ENCODE measurements around the gene SEMA4F.

The SEMA4F gene

GRCh38 chr2:74670263-74670662, 16.2 kb downstream of the SEMA4F start:
- no peak for DNase-seq

- no peak for DNase-seq
Observed at GRCh38 chr2:74671479-74671878, 17.4 kb downstream of the SEMA4F start.

DNA sequence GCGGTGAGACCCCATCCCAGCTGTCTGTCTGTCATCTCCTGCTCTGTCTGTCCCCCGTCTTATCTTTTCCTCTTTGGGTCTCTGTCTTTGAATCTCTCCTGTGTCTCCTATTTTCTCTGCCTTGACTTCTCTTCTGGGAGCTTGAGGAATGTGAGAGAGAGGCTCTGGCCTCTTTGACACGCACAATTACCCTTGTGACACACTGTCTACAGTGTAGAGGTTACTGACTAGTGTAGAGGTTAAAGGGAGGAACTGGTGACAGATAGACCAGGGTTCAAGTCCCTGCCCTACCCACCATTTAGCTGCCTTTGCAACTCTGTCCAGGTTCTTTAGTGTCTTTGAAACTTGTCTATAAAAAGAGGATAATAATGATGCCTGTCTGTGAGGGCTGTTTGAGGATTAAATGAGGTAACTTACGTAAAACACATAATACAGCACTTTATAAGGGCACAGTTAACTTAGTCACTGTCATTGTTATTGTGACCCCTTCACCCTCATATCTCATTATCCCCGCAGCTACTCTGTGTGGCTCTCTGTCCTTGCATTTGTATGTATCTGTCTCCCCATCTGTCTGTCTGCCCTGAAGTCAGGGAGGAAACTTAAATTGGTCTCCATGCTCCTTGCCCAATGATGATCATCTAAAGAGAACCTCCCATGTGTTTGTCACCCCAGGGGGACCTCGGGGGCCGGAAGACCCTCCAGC, 19.9 kb downstream of the SEMA4F start:
- no peak for DNase-seq

- DNase-seq = no peak
Observed at GRCh38 chr2:74675090-74675489, 21.0 kb downstream of the SEMA4F start.

- peak; percentile 35 to 51 (median 47) for DNase-seq
Observed at GRCh38 chr2:74676331-74676730, 22.3 kb downstream of the SEMA4F start.

- no peak for DNase-seq
Observed at GRCh38 chr2:74679615-74680014, 25.6 kb downstream of the SEMA4F start.

- no peak for DNase-seq
Observed at GRCh38 chr2:74682501-74682900, 28.5 kb downstream of the SEMA4F start.

- no peak for DNase-seq
Observed at GRCh38 chr2:74685408-74685807, 31.4 kb downstream of the SEMA4F start.

GRCh38 chr2:74688881-74689280, 34.8 kb downstream of the SEMA4F start:
- DNase-seq = no peak

DNA sequence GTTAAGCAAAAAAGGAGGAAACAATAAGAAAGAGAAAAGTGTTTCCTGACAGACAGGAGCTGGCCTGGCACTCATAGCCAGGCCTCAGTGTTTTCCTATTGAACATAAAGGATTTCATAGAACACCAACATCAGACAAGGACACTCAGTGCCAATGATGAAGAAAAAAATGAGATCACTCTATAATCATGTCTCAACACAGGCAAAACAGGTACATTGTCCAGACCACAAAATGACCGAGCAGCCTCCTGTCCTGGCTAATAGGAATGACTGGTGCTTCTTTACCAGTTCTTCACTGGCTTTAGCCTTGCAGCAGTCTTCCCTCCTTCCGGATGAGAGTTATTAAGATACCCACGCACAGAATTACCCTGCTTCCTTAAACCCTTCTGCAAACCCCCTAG, 35.6 kb downstream of the SEMA4F start:
- no peak for DNase-seq

DNA sequence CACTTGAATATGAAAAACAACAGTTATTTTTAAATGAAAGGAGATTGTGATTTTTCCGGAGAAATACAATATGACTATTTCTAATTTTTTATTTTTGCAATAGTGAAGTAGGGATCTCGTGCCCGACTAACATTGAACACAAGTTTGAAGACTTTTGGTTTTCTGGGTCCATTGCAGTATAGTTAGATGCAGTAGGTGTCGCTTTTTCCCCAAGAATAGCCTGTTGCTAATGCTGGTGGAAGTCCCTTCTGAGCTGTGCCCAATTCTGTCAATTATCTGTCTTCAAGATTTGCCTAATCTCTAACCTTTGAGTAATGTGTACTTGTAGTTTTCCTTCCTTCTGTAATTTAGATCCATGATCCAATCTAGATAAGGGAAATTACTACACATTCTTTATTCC, 36.5 kb downstream of the SEMA4F start:
- DNase-seq = peak; percentile 70 to 85 (median 84)

DNA sequence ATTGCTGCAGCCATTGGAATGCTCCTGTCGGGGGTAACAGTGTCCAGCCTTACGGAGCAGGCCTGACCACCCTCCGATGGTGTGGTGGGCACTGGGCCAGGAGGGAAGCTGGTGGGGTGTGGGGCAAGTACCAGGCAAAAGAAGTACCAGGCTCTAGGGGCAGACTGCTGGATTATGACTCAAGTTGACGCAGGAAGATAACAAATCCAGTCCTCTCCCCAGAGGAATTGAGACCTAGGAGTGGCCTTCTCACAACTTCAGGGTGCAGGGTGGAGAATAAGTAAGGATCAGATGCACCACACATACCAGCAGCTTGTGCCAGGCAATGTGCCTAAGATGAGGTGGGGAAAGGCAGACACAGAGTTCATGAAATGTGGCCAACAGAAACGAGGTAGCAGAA, 37.9 kb downstream of the SEMA4F start:
- DNase-seq = no peak

- DNase-seq = peak in 1 of 3 donors; percentile 39
Observed at GRCh38 chr2:74693213-74693612, 39.2 kb downstream of the SEMA4F start.

DNA sequence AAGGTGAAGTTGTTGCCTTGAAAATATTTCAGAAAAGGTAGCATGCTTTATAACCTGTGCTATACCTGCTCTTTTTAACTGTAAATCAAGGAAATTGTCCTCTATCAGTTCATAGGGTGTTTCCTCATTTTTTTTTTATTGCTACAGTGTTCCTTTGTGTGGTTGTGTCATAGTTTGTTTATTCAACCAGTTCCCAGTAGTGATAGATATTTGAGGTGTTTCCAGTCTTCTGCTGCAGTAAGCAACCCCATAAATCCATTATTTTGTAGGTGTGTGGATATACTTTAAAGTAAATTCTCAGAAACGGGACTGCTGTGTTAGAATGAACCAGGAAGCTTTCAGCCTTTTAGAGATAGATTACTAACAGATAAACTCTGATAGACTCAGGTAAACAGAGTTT, 39.6 kb downstream of the SEMA4F start:
- DNase-seq = no peak

GRCh38 chr2:74694281-74694680, 40.2 kb downstream of the SEMA4F start:
- DNase-seq = peak in 2 of 3 donors; percentile 29 to 44

GRCh38 chr2:74695663-74696062, 41.6 kb downstream of the SEMA4F start:
- no peak for DNase-seq

GRCh38 chr2:74696829-74697228, 42.8 kb downstream of the SEMA4F start:
- DNase-seq = no peak

DNA sequence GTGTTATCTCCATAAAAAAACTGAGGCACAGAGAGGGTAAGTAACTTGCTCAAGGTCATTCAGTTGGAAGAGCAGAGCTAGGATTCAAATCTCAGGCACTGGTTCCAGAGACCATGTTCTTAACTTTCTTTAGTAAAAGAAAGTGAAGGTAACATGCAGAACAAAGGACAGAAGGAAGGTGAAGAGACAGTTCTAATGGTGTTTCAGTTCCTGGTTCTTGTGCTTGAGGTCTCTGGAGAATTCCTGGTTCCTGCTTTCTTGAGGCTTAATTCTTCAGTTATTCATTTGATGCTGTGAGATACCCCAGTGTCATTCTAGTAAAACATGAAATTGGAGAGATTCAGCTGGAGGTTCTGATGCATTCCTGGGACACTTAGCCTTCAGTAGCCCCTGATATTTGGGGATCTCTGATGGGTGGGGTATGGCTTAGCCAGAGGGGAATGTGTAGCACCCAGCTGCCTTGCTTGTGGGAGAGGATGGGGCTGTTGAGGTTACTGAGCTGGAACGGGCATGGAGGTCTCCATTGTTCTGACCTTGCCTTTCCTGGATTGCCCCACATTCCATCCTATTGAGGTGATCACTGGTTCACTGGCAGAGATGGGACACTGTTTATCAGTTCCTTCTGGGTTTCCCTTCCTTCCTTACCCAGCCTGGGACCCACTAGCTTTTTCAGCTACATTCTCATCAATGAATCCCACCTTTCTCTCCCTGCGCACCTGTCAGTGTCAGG, 46.8 kb downstream of the SEMA4F start:
- no peak for DNase-seq

DNA sequence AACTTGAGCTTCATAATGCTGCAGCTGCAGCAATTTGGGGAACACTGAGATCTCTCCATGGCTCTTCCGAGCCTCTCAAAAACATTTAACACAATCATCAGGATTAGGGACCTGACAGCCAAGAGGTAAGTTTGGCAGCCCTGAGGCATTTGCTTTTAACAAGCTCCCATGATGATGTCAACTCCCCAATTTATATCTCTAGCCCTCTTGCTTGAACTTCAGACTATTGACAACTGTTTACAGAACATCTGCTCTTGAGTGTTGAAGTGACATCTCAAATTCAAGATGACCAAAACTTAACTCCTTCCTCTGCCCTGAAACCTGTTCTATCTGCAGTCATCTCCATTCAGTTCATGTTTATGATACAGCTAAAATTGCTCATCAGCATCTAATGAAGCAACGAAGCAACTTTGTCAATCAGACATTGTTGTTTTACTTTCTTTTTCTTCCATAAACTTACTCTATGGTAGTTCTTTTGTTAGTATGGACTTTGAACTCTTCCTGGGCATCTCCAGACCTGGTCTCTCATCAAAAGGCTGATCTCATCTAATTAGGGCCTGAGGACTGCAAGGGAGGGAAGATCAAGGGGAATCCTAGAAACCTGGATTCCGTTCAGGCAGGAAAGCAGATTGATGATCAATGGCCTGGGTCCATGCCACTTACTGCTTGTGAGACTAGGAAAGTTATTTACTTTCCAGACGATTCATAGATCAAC, 48.1 kb downstream of the SEMA4F start:
- DNase-seq = no peak

GRCh38 chr2:74703373-74703772, 49.3 kb downstream of the SEMA4F start:
- DNase-seq = peak; percentile 35 to 65 (median 50)

DNA sequence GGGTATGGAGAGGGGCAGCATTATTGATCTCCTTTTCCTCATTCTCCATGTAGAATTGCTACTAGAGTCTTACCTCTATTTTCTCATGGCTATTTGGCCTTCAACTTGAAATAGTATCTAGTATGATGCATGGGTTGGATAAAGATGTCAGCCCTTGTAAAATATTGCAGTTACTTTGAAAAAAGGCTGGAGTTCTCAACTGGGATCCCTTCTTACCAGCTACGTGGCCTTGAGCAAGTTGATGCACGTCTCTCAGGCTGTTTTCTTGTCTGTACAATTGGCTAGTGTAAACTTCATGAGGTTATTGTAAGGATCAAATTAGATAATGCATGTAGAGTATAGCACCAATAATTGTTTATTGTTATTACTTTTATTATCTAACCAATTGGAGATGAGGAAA, 50.2 kb downstream of the SEMA4F start:
- DNase-seq = no peak

DNA sequence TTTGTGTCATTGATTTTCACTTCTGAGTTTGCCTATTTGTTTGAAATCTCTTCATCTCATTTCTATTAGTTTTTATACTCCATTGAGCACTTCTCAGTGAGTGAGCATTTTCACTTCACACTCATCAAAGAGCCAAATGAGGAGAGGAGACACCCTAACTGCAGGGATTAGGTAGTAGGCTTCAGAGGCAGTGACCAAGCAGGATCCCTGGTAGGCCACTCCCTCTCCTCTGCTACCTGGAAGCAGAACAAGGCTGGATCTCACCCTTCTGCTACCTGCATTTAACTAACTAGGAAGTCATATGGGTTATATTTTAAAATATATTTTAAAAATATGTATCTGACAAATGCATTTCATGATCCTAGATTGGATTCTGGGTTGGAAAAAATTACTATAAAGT, 52.7 kb downstream of the SEMA4F start:
- no peak for DNase-seq

- peak in 2 of 3 donors; percentile 16 to 37 for DNase-seq
Observed at GRCh38 chr2:74707837-74708236, 53.8 kb downstream of the SEMA4F start.

DNA sequence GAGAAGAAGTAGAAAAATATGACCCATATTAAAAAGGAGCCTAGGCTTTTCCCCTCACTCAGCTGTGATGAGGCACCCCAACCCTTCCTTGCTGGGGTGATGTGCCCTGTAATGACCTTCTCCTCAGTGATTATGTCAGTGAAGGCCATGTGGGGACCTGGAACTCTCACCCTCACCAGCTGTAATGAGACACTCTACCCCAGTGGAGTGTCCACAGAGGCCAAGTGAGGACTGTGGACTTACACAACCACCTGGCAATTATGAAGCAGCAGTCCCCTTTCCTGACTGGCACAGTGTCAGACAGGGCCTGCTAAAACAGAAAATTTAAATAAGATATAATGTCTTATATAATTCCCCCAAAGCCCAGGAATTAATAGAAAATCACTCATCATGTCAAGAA, 54.2 kb downstream of the SEMA4F start:
- DNase-seq = peak; percentile 54 to 62 (median 58)
